Mucosa of rectum (tissue), 2 donors: Measurements from ENCODE around the gene ACAP2.
"Not testable (repeated sequence)": the region's sequence is repeated elsewhere in the genome, so short reads cannot be mapped to it uniquely, and the experiment has no call there.

Source experiments
- H3K27ac ChIP-seq, 2 donors: one replicate each; pipeline ENCODE4 v1.7.0; 2013; ENCODE audit warnings: inconsistent platforms in 2 of 2, low read depth in 2 of 2, low read length in 2 of 2
- H3K27me3 ChIP-seq, 2 donors: one replicate each; pipeline ENCODE4 v1.7.0; 2013; ENCODE audit warnings: low read length in 2 of 2; ENCODE audit not compliant: control insufficient read depth in 2 of 2, insufficient read depth in 2 of 2
- H3K36me3 ChIP-seq, 2 donors: one replicate each; pipeline ENCODE4 v1.7.0; 2013; ENCODE audit warnings: low read length in 2 of 2; ENCODE audit not compliant: control insufficient read depth in 2 of 2, insufficient read depth in 2 of 2
- H3K4me1 ChIP-seq, 2 donors: one replicate each; pipeline ENCODE4 v1.7.0; 2013; ENCODE audit warnings: low read length in 2 of 2, mild to moderate bottlenecking in 1 of 2; ENCODE audit not compliant: control insufficient read depth in 2 of 2, insufficient read depth in 2 of 2
- H3K4me3 ChIP-seq, 2 donors: one replicate each; pipeline ENCODE4 v1.7.0; 2013; ENCODE audit warnings: low read length in 2 of 2
- H3K9ac ChIP-seq, 2 donors: one replicate each; pipeline ENCODE4 v1.7.0; 2013; ENCODE audit warnings: low read length in 2 of 2, low read depth in 1 of 2, mild to moderate bottlenecking in 1 of 2
- H3K9me3 ChIP-seq, 2 donors: one replicate each; pipeline ENCODE4 v1.7.0; 2013; ENCODE audit warnings: low read length in 2 of 2; ENCODE audit not compliant: control insufficient read depth in 2 of 2
- donor health status: healthy.
- donor health status: Normal muscosa, but diverticular disease.

Gene ACAP2

GRCh38 chr3:195302431-195302830, 140.4 kb downstream of the ACAP2 start:
- H3K4me3 ChIP-seq = no peak overlapping the region
- H3K4me1 ChIP-seq = no peaks in the 10 kb centered on the region
- H3K9me3 ChIP-seq = no peaks in the 10 kb centered on the region
- no peak overlapping the region for H3K9ac ChIP-seq
- H3K27me3 ChIP-seq = no peaks in the 10 kb centered on the region
- no peak overlapping the region for H3K27ac ChIP-seq
- peaks cover 16 to 25% of the 10 kb centered on the region in 2 donors for H3K36me3 ChIP-seq

- Histone ChIP-seq H3K27ac (no peak overlapping the region), H3K9me3 (no peaks in the 10 kb centered on the region), H3K9ac (no peak overlapping the region), H3K4me3 (no peak overlapping the region), H3K36me3 (peaks cover 25 to 30% of the 10 kb centered on the region in 2 donors), H3K27me3 (no peaks in the 10 kb centered on the region), H3K4me1 (no peaks in the 10 kb centered on the region)
These were observed 145.4 kb downstream of the ACAP2 start for GRCh38 chr3:195297446-195297845.

- H3K4me3 ChIP-seq = no peak overlapping the region
These were observed 146.2 kb downstream of the ACAP2 start for GRCh38 chr3:195296662-195297061.

GRCh38 chr3:195291121-195291520, 151.7 kb downstream of the ACAP2 start:
- H3K4me1 ChIP-seq = peaks cover 0 to 4% of the 10 kb centered on the region in 2 donors
- H3K9ac ChIP-seq = no peak overlapping the region
- no peak overlapping the region for H3K4me3 ChIP-seq
- H3K9me3 ChIP-seq = no peaks in the 10 kb centered on the region
- no peaks in the 10 kb centered on the region for H3K27me3 ChIP-seq
- H3K36me3 ChIP-seq = peaks cover 34 to 38% of the 10 kb centered on the region in 2 donors
- H3K27ac ChIP-seq = no peak overlapping the region

More at GRCh38 chr3:195296662-195297061, 146.2 kb downstream of the ACAP2 start:
- Histone ChIP-seq H3K9me3 (no peaks in the 10 kb centered on the region), H3K27ac (no peak overlapping the region), H3K9ac (no peak overlapping the region), H3K4me1 (no peaks in the 10 kb centered on the region), H3K27me3 (no peaks in the 10 kb centered on the region), H3K36me3 (peaks cover 28 to 31% of the 10 kb centered on the region in 2 donors)

- peaks cover 34 to 38% of the 10 kb centered on the region in 2 donors for H3K36me3 ChIP-seq
These were observed 152.2 kb downstream of the ACAP2 start for GRCh38 chr3:195290643-195291042.

GRCh38 chr3:195286115-195286872, 156.5 kb downstream of the ACAP2 start:
- H3K36me3 ChIP-seq = peaks cover 22 to 23% of the 10 kb centered on the region in 2 donors
- H3K27ac ChIP-seq = no peak overlapping the region
- peaks cover 8 to 16% of the 10 kb centered on the region in 2 donors for H3K4me1 ChIP-seq
- no peaks in the 10 kb centered on the region for H3K9me3 ChIP-seq
- H3K9ac ChIP-seq = no peak overlapping the region
- no peak overlapping the region for H3K4me3 ChIP-seq
- H3K27me3 ChIP-seq = no peaks in the 10 kb centered on the region

More at GRCh38 chr3:195290643-195291042, 152.2 kb downstream of the ACAP2 start:
- H3K4me1 ChIP-seq, H3K9ac ChIP-seq, H3K27me3 ChIP-seq, H3K9me3 ChIP-seq, H3K4me3 ChIP-seq, H3K27ac ChIP-seq: not testable (repeated sequence)

- Histone ChIP-seq H3K9ac (no peak overlapping the region), H3K9me3 (no peaks in the 10 kb centered on the region), H3K4me3 (no peak overlapping the region), H3K27ac (no peak overlapping the region), H3K27me3 (no peaks in the 10 kb centered on the region), H3K36me3 (peaks cover 21 to 23% of the 10 kb centered on the region in 2 donors), H3K4me1 (peaks cover 8 to 16% of the 10 kb centered on the region in 2 donors)
These were observed 157.4 kb downstream of the ACAP2 start for GRCh38 chr3:195285372-195285771.

- Histone ChIP-seq H3K4me1 (peaks cover 8 to 16% of the 10 kb centered on the region in 2 donors), H3K9ac (no peak overlapping the region), H3K27me3 (no peaks in the 10 kb centered on the region), H3K27ac (peak overlapping the region in 1 of 2 donors; percentile 14), H3K9me3 (no peaks in the 10 kb centered on the region), H3K36me3 (peaks cover 16 to 18% of the 10 kb centered on the region in 2 donors), H3K4me3 (no peak overlapping the region)
These were observed 158.0 kb downstream of the ACAP2 start for GRCh38 chr3:195284842-195285241.

GRCh38 chr3:195282961-195283360, 159.9 kb downstream of the ACAP2 start:
- no peak overlapping the region for H3K27ac ChIP-seq
- H3K9me3 ChIP-seq = no peaks in the 10 kb centered on the region
- no peak overlapping the region for H3K9ac ChIP-seq
- no peaks in the 10 kb centered on the region for H3K27me3 ChIP-seq
- no peak overlapping the region for H3K4me3 ChIP-seq
- H3K4me1 ChIP-seq = peaks cover 8 to 16% of the 10 kb centered on the region in 2 donors
- H3K36me3 ChIP-seq = peaks cover 13 to 14% of the 10 kb centered on the region in 2 donors

GRCh38 chr3:195274259-195274966, 168.4 kb downstream of the ACAP2 start:
- peaks cover 4 to 8% of the 10 kb centered on the region in 2 donors for H3K36me3 ChIP-seq
- H3K27ac ChIP-seq = no peak overlapping the region

More at GRCh38 chr3:195274259-195274966, 168.4 kb downstream of the ACAP2 start:
- Histone ChIP-seq H3K9me3 (no peaks in the 10 kb centered on the region), H3K9ac (no peak overlapping the region), H3K4me1 (peaks cover 16 to 17% of the 10 kb centered on the region in 2 donors), H3K4me3 (no peak overlapping the region), H3K27me3 (no peaks in the 10 kb centered on the region)
